HPDE6-E6E7 (cell line): ENCODE measurements around the gene CIART.
"Not testable (repeated sequence)": the region's sequence is repeated elsewhere in the genome, so short reads cannot be mapped to it uniquely, and the experiment has no call there.

Experiments used
- DNase-seq: peaks from one replicate; pipeline ENCODE4 v3.0.0; 2011; ENCODE audit warnings: missing footprints; ENCODE audit errors: extremely low spot score

The CIART gene

GRCh38 chr1:150281758-150282557 is at the start of gene CIART:
Gene CIART, plus strand, starts transcription at chr1:150282554. Its CDS starts 714 bp downstream, at chr1:150283268.
- peak; percentile 99 for DNase-seq

- DNase-seq = not testable (repeated sequence)
Measured at GRCh38 chr1:150232921-150233320, 49.4 kb upstream of the CIART start.

GRCh38 chr1:150233359-150234308 is 48.7 kb upstream of the CIART start:
- DNase-seq = no peak

- no peak for DNase-seq
Measured at GRCh38 chr1:150234309-150234565, 48.1 kb upstream of the CIART start.

- DNase-seq = peak; percentile 63
Measured at GRCh38 chr1:150234566-150235293, 47.6 kb upstream of the CIART start.

GRCh38 chr1:150235294-150235851 is 47.0 kb upstream of the CIART start:
- no peak for DNase-seq

GRCh38 chr1:150235852-150236613 is 46.3 kb upstream of the CIART start, which contains the start of gene ANP32E:
Gene ANP32E, minus strand, starts transcription at chr1:150236112. Its CDS starts 326 bp downstream, at chr1:150235786.
- DNase-seq = peak; percentile 98

- DNase-seq = no peak
Measured at GRCh38 chr1:150236614-150237100, 45.7 kb upstream of the CIART start.

- not testable (repeated sequence) for DNase-seq
Measured at GRCh38 chr1:150237176-150237575, 45.2 kb upstream of the CIART start.

GRCh38 chr1:150237746-150238145 is 44.6 kb upstream of the CIART start:
- DNase-seq = no peak

GRCh38 chr1:150243003-150243402 is 39.4 kb upstream of the CIART start:
- no peak for DNase-seq

GRCh38 chr1:150249936-150250335 is 32.4 kb upstream of the CIART start:
- no peak for DNase-seq

- no peak for DNase-seq
Measured at GRCh38 chr1:150256198-150256553, 26.2 kb upstream of the CIART start.

- no peak for DNase-seq
Measured at GRCh38 chr1:150256554-150257341, 25.6 kb upstream of the CIART start.

- DNase-seq = no peak
Measured at GRCh38 chr1:150257624-150258585, 24.4 kb upstream of the CIART start, which contains the start of gene CA14. Gene CA14, plus strand, starts transcription at chr1:150257774. Its CDS starts 355 bp downstream, at chr1:150258129.

GRCh38 chr1:150259217-150259616 is 23.1 kb upstream of the CIART start:
- DNase-seq = no peak

GRCh38 chr1:150259758-150260669 is 22.3 kb upstream of the CIART start:
- DNase-seq = peak; percentile 66

GRCh38 chr1:150261367-150261766 is 21.0 kb upstream of the CIART start:
- DNase-seq = no peak
